ENCODE results near the gene MID2. TPM values are rescaled to one million over a fixed set of nuclear protein-coding genes. Genes with fewer than 3 reads are reported as not detected.

The MID2 gene
- total RNA-seq, 1 experiment from 2014 or later, result 5.1 TPM

DNA sequence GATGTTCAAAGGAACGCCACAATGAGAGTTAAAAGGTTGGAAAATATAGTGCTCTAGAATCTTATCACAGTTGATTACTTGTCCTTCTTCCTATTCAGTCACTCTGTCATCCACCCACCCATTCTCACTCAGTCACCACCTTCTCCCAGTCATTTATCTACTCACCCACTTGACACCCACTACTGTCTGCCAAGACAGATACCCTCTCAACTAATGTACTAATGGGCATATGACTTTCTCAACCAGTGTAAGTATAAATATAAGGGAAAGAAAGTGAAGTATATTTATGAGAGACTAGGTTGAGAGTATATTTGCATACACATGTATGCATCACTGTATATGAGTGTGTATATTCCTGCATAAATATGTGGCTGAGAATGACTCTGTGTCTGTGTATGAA lies 20.0 kb downstream of the MID2 start:
- no TSS peak for BruUV-seq (replicated peaks)
- H3K4me3 ChIP-seq (replicated peaks in 1 of 2; ENCODE audit: low read depth in 1 of 2, low read length in 2 of 2), result no peak overlapping the region
- no peaks in the 10 kb centered on the region for H3K36me3 ChIP-seq (ENCODE audit: control insufficient read depth in 1 of 2, insufficient read depth in 2 of 2, low read length in 2 of 2)
- H3K9ac ChIP-seq (ENCODE audit: low read length), result no peak overlapping the region
- ATAC-seq (no peak), DNase-seq (ENCODE audit: low read depth, low spot score) (no peak)
- intact Hi-C loops (cut with micrococcal nuclease), result no loop called here
- TF ChIP-seq, protein P1, sequence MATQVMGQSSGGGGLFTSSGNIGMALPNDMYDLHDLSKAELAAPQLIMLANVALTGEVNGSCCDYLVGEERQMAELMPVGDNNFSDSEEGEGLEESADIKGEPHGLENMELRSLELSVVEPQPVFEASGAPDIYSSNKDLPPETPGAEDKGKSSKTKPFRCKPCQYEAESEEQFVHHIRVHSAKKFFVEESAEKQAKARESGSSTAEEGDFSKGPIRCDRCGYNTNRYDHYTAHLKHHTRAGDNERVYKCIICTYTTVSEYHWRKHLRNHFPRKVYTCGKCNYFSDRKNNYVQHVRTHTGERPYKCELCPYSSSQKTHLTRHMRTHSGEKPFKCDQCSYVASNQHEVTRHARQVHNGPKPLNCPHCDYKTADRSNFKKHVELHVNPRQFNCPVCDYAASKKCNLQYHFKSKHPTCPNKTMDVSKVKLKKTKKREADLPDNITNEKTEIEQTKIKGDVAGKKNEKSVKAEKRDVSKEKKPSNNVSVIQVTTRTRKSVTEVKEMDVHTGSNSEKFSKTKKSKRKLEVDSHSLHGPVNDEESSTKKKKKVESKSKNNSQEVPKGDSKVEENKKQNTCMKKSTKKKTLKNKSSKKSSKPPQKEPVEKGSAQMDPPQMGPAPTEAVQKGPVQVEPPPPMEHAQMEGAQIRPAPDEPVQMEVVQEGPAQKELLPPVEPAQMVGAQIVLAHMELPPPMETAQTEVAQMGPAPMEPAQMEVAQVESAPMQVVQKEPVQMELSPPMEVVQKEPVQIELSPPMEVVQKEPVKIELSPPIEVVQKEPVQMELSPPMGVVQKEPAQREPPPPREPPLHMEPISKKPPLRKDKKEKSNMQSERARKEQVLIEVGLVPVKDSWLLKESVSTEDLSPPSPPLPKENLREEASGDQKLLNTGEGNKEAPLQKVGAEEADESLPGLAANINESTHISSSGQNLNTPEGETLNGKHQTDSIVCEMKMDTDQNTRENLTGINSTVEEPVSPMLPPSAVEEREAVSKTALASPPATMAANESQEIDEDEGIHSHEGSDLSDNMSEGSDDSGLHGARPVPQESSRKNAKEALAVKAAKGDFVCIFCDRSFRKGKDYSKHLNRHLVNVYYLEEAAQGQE (IDR thresholded peaks at IDR 0.05; ENCODE audit: low read depth), result no peak
- TF ChIP-seq POLR2A (IDR thresholded peaks at IDR 0.05; ENCODE audit: borderline replicate concordance, extremely low read depth, insufficient read depth, insufficient read length) (no peak), EZH2 (IDR thresholded peaks at IDR 0.05) (no peak), ELF1 (IDR thresholded peaks at IDR 0.05; ENCODE audit: borderline replicate concordance, low read depth) (no peak), SRF (IDR thresholded peaks at IDR 0.05; ENCODE audit: low read depth) (no peak), POLR2AphosphoS5 (IDR thresholded peaks at IDR 0.05; ENCODE audit: low read depth, low read length) (no peak), SP1 (IDR thresholded peaks at IDR 0.05; ENCODE audit: low read depth) (no peak), EGR1 (IDR thresholded peaks at IDR 0.05; ENCODE audit: low read depth) (no peak), YY1 (IDR thresholded peaks at IDR 0.05; ENCODE audit: extremely low read depth, insufficient replicate concordance, low read depth, low read length) (no peak), SIN3A (IDR thresholded peaks at IDR 0.05; ENCODE audit: low read depth) (no peak), FOSL1 (IDR thresholded peaks at IDR 0.05; ENCODE audit: low read depth) (no peak)
- TF ChIP-seq, protein P2, sequence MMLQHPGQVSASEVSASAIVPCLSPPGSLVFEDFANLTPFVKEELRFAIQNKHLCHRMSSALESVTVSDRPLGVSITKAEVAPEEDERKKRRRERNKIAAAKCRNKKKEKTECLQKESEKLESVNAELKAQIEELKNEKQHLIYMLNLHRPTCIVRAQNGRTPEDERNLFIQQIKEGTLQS (IDR thresholded peaks at IDR 0.05), result no peak
- TF ChIP-seq, protein P3, sequence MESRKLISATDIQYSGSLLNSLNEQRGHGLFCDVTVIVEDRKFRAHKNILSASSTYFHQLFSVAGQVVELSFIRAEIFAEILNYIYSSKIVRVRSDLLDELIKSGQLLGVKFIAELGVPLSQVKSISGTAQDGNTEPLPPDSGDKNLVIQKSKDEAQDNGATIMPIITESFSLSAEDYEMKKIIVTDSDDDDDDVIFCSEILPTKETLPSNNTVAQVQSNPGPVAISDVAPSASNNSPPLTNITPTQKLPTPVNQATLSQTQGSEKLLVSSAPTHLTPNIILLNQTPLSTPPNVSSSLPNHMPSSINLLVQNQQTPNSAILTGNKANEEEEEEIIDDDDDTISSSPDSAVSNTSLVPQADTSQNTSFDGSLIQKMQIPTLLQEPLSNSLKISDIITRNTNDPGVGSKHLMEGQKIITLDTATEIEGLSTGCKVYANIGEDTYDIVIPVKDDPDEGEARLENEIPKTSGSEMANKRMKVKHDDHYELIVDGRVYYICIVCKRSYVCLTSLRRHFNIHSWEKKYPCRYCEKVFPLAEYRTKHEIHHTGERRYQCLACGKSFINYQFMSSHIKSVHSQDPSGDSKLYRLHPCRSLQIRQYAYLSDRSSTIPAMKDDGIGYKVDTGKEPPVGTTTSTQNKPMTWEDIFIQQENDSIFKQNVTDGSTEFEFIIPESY (IDR thresholded peaks at IDR 0.05; ENCODE audit: extremely low read depth, insufficient replicate concordance, low read length), result no peak
- no peak overlapping the region for H3K4me2 ChIP-seq (ENCODE audit: low read length)
- H3K27me3 ChIP-seq (ENCODE audit: insufficient read depth, low read length), result no peaks in the 10 kb centered on the region
- no peak overlapping the region for H3K27ac ChIP-seq (ENCODE audit: low read depth, low read length)
- H3K9me2 ChIP-seq (ENCODE audit: insufficient read depth), result no peaks in the 10 kb centered on the region
- no peaks in the 10 kb centered on the region for H3K79me2 ChIP-seq (ENCODE audit: insufficient read depth, low read length)
- H2AFZ ChIP-seq (ENCODE audit: low read depth, low read length, poor library complexity, severe bottlenecking), result no peak overlapping the region
- H4K20me1 ChIP-seq (ENCODE audit: insufficient read depth), result no peaks in the 10 kb centered on the region
- H3K9me3 ChIP-seq (ENCODE audit: control insufficient read depth in 1 of 2, insufficient read depth in 1 of 2, low read depth in 1 of 2, low read length in 2 of 2), result no peaks in the 10 kb centered on the region
- CTCF ChIA-PET, result no interaction called here
- RAD21 ChIA-PET (ENCODE audit: low non-redundant PET in 1 of 2, low total read pairs in 2 of 2, uncharacterized antibody in 2 of 2, unreplicated experiment in 2 of 2), result no interaction called here
- peaks cover 0 to 8% of the 10 kb centered on the region in 2 experiments; a peak in 1 of 4 replicates for H3K4me1 ChIP-seq (ENCODE audit: control insufficient read depth in 1 of 2, insufficient read depth in 2 of 2, low read length in 2 of 2)
- POLR2A ChIA-PET, result no interaction called here

Data from HCT116 (cell line).